Measurements from ENCODE around the gene RELN. TPM values are rescaled to one million over a fixed set of nuclear protein-coding genes. Genes with fewer than 3 reads are reported as not detected.
A peak's percentile ranks its signal among the peaks of the same experiment; 100 is the strongest.

RELN gene
- total RNA-seq, 1 experiment from 2014 or later, result 0.02 TPM

DNA sequence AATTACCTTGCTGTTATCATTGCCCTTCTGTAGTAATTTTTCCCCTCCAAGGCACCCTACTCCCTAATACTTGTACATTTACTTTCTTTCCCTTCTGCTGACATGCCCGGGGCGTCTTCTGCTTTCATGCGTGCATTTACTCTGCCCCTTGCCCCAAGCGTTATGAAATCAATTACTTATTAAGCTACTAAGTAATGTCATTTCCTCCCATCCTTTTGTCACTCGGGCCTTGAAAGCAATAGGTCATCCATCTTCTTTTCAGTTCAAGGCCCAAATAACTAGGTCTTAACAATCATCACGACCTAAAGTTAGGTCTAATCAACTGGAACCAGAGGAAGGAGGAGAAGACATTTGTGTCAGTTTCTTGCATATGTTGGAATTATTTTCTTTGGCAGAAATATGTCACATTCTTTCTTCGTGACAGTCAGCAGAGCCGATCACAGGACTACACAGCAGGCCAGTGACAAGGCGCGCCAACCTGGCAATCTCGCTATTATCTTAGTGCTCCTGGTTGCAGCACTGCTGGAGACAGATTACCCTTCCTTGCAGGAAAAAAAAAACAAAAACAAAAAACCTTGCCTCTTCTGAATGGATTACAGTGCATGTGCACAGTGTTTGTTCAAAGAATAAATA lies 179.2 kb downstream of the RELN start:
- Mint-ChIP-seq H3K36me3 (ENCODE audit: insufficient read depth in 1 of 3, low read depth in 3 of 3) (no peaks in the 10 kb centered on the region; a peak in 1 of 7 replicates), H3K4me3 (no peak overlapping the region), H3K27me3 (ENCODE audit: low read depth) (no peaks in the 10 kb centered on the region), H3K4me1 (peaks cover 20% of the 10 kb centered on the region in 2 experiments), H3K9me3 (no peaks in the 10 kb centered on the region), H3K27ac (peak overlapping the region in 1 of 3 experiments; percentile 59; a peak in 1 of 7 replicates)
- WGBS (ENCODE audit: extremely low coverage, insufficient read length, low lambda C conversion rate), result no CpG with 5 or more reads among the region's 11 CpGs
- Histone ChIP-seq H3K23me2 (ENCODE audit: insufficient read length, low read depth, low read length, poor library complexity, severe bottlenecking) (no peaks in the 10 kb centered on the region), H3K18ac (ENCODE audit: insufficient read length, low read depth, low read length) (no peak overlapping the region), H3K79me2 (ENCODE audit: insufficient read depth, low read length) (no peaks in the 10 kb centered on the region), H4K8ac (replicated peaks; ENCODE audit: insufficient read length, low read depth, low read length) (no peak overlapping the region), H3K56ac (ENCODE audit: insufficient read length, low read depth, low read length) (no peak overlapping the region), H3T11ph (ENCODE audit: low read length) (no peak overlapping the region), H3K9me3 (ENCODE audit: control insufficient read depth, low read depth, low read length) (no peaks in the 10 kb centered on the region), H4K91ac (ENCODE audit: insufficient read length, low read depth, low read length) (no peak overlapping the region), H3K9ac (ENCODE audit: extremely low read depth, insufficient read length, low read length) (no peak overlapping the region), H4K20me1 (ENCODE audit: control insufficient read depth, insufficient read depth, insufficient read length) (no peaks in the 10 kb centered on the region), H2BK12ac (ENCODE audit: insufficient read length, low read depth, low read length) (no peak overlapping the region), H2BK5ac (ENCODE audit: insufficient read length, low read length) (no peak overlapping the region), H2BK15ac (ENCODE audit: low read depth, low read length) (no peak overlapping the region), H3K14ac (ENCODE audit: insufficient read depth, low read length) (no peak overlapping the region), H3K79me1 (ENCODE audit: insufficient read depth, low read depth, low read length, poor library complexity, severe bottlenecking) (no peaks in the 10 kb centered on the region), H2BK20ac (ENCODE audit: low read depth, low read length, poor library complexity, severe bottlenecking) (no peak overlapping the region), H3K27me3 (ENCODE audit: insufficient read depth, low read length) (no peaks in the 10 kb centered on the region), H3K4me1 (ENCODE audit: insufficient read depth, low read length) (peaks cover 2% of the 10 kb centered on the region; the same call in 1 of the 2 replicates), H3K23ac (ENCODE audit: insufficient read length, low read depth, low read length) (no peak overlapping the region), H3K27ac (ENCODE audit: insufficient read length, low read depth, low read length) (no peak overlapping the region), H2BK120ac (ENCODE audit: low read depth, low read length, poor library complexity, severe bottlenecking) (no peak overlapping the region), H2AK5ac (ENCODE audit: insufficient read length, low read length) (no peak overlapping the region), H4K5ac (ENCODE audit: insufficient read length, low read depth, low read length) (no peak overlapping the region), H3K4ac (ENCODE audit: low read depth, low read length) (no peak overlapping the region), H3K4me2 (ENCODE audit: insufficient read depth, insufficient read length, low read length) (no peak overlapping the region), H2AFZ (ENCODE audit: low read length) (no peak overlapping the region)
- TF ChIP-seq, protein P1, sequence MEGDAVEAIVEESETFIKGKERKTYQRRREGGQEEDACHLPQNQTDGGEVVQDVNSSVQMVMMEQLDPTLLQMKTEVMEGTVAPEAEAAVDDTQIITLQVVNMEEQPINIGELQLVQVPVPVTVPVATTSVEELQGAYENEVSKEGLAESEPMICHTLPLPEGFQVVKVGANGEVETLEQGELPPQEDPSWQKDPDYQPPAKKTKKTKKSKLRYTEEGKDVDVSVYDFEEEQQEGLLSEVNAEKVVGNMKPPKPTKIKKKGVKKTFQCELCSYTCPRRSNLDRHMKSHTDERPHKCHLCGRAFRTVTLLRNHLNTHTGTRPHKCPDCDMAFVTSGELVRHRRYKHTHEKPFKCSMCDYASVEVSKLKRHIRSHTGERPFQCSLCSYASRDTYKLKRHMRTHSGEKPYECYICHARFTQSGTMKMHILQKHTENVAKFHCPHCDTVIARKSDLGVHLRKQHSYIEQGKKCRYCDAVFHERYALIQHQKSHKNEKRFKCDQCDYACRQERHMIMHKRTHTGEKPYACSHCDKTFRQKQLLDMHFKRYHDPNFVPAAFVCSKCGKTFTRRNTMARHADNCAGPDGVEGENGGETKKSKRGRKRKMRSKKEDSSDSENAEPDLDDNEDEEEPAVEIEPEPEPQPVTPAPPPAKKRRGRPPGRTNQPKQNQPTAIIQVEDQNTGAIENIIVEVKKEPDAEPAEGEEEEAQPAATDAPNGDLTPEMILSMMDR (conservative IDR thresholded peaks at IDR 0.05), result no peak
- no peak for DNase-seq

Data from H9 (cell line).